Loucy (cell line): ENCODE results near the gene LARP4B.

ENCODE experiments used
- EZH2phosphoT487 ChIP-seq: fragments of 200-600 bp; IDR thresholded peaks from 2 replicates; pipeline ENCODE4 v1.6.1; 2018; ENCODE audit warnings: antibody characterized with exemption, mild to moderate bottlenecking, moderate library complexity, borderline replicate concordance
- TF ChIP-seq, protein P1 (sequence below): fragments of 200-600 bp; sonication (generic); conservative IDR thresholded peaks from 2 replicates; pipeline ENCODE4 v1.5.1; 2014; ENCODE audit warnings: mild to moderate bottlenecking, antibody characterized with exemption, low read length

DNA sequence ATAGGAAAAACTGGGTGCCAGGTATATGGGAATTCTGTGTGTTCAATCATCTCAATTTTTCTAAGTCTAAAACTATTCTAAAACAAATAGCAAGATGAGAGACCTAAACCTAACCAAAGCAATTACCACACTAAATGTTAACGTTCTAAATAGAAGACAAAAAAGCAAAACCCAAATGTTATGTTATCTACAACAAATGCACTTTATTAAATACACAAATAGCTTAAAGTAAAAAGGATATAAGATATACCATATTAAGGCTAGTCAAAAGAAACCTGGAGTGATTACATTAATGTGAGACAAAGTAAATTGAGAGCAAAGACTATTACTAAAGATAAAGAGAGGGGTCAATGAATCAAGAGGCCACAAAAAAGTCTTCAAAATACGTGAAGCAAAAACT, 81.4 kb downstream of the LARP4B start:
- TF ChIP-seq, protein P1, sequence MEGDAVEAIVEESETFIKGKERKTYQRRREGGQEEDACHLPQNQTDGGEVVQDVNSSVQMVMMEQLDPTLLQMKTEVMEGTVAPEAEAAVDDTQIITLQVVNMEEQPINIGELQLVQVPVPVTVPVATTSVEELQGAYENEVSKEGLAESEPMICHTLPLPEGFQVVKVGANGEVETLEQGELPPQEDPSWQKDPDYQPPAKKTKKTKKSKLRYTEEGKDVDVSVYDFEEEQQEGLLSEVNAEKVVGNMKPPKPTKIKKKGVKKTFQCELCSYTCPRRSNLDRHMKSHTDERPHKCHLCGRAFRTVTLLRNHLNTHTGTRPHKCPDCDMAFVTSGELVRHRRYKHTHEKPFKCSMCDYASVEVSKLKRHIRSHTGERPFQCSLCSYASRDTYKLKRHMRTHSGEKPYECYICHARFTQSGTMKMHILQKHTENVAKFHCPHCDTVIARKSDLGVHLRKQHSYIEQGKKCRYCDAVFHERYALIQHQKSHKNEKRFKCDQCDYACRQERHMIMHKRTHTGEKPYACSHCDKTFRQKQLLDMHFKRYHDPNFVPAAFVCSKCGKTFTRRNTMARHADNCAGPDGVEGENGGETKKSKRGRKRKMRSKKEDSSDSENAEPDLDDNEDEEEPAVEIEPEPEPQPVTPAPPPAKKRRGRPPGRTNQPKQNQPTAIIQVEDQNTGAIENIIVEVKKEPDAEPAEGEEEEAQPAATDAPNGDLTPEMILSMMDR: no peak
- TF ChIP-seq EZH2phosphoT487: no peak
